HAP-1 (cell line): ENCODE results near the gene SIPA1L3.
A peak's percentile ranks its signal among the peaks of the same experiment; 100 is the strongest.
"Not testable (repeated sequence)": the region's sequence is repeated elsewhere in the genome, so short reads cannot be mapped to it uniquely, and the experiment has no call there.

Experiments
- DNase-seq, 2 experiments: peaks; one replicate each; pipeline ENCODE4 v3.0.0-alpha.2; 2016 to 2020; ENCODE audit warnings: low spot score in 2 of 2
- H3K27me3 ChIP-seq: fragments of 250-450 bp; sonication (Bioruptor Pico); 2 replicates; pipeline ENCODE4 v1.5.1; 2020; ENCODE audit warnings: low read depth, mild to moderate bottlenecking, moderate library complexity
- H3K36me3 ChIP-seq: fragments of 250-450 bp; sonication (Bioruptor Pico); replicated peaks from 2 replicates; pipeline ENCODE4 v1.5.1; 2020; ENCODE audit warnings: mild to moderate bottlenecking
- H3K4me1 ChIP-seq: fragments of 250-450 bp; sonication (Bioruptor Pico); 2 replicates; pipeline ENCODE4 v1.5.1; 2020; ENCODE audit warnings: mild to moderate bottlenecking
- H3K4me3 ChIP-seq: fragments of 250-450 bp; sonication (Bioruptor Pico); 2 replicates; pipeline ENCODE4 v1.5.1; 2020; ENCODE audit warnings: mild to moderate bottlenecking, moderate library complexity
- H3K9me3 ChIP-seq: fragments of 250-450 bp; sonication (Bioruptor Pico); 2 replicates; pipeline ENCODE4 v1.5.1; 2020; ENCODE audit warnings: mild to moderate bottlenecking, moderate library complexity
- in situ Hi-C: fragments of 300-500 bp; cut with MboI; formaldehyde crosslinking; loops from 3 replicates; pipeline ENCODE4 v1.14.3; 2020; ENCODE audit warnings: low sequenced_read_pairs, inconsistent platforms, mixed read lengths

SIPA1L3 gene

GRCh38 chr19:37896180-37896579 is 10.8 kb upstream of the SIPA1L3 start:
- H3K4me1 ChIP-seq: no peaks in the 10 kb centered on the region
- H3K9me3 ChIP-seq: no peaks in the 10 kb centered on the region
- in situ Hi-C loops: loop anchor here (10.0 kb wide), 1 partner anchor 439 kb away; the partner anchor contains the start of gene CATSPERG
- H3K36me3 ChIP-seq: no peaks in the 10 kb centered on the region
- no peak for DNase-seq
- H3K4me3 ChIP-seq: no peak overlapping the region
- H3K27me3 ChIP-seq: no peaks in the 10 kb centered on the region

- no peaks in the 10 kb centered on the region for H3K36me3 ChIP-seq
- DNase-seq: no peak
- no peaks in the 10 kb centered on the region for H3K4me1 ChIP-seq
- H3K9me3 ChIP-seq: no peaks in the 10 kb centered on the region
- in situ Hi-C loops: loop anchor here (10.0 kb wide), 1 partner anchor 435 kb away; the partner anchor contains the start of gene CATSPERG
- H3K27me3 ChIP-seq: no peaks in the 10 kb centered on the region
- H3K4me3 ChIP-seq: no peak overlapping the region
Observed at GRCh38 chr19:37899453-37899852, 7.6 kb upstream of the SIPA1L3 start.

- H3K36me3 ChIP-seq: no peaks in the 10 kb centered on the region
- H3K27me3 ChIP-seq: no peaks in the 10 kb centered on the region
- no peaks in the 10 kb centered on the region for H3K4me1 ChIP-seq
- in situ Hi-C loops: loop anchor here (10.0 to 25.0 kb wide), 2 partner anchors 187 to 435 kb away; partner anchors contain the start of gene CATSPERG
- no peak overlapping the region for H3K4me3 ChIP-seq
- no peak for DNase-seq
- no peaks in the 10 kb centered on the region for H3K9me3 ChIP-seq
Observed at GRCh38 chr19:37899966-37900365, 7.0 kb upstream of the SIPA1L3 start.

GRCh38 chr19:37902668-37903067 is 4.3 kb upstream of the SIPA1L3 start:
- Histone ChIP-seq H3K9me3 (no peaks in the 10 kb centered on the region), H3K4me1 (peaks cover 3% of the 10 kb centered on the region; the same call in 1 of the 2 replicates), H3K36me3 (no peaks in the 10 kb centered on the region), H3K27me3 (no peaks in the 10 kb centered on the region), H3K4me3 (no peak overlapping the region)
- peak; percentile 73 to 92 for DNase-seq
- in situ Hi-C loops: loop anchor here (25.0 kb wide), 1 partner anchor 185 kb away; no protein-coding TSS in a partner anchor

GRCh38 chr19:37903096-37903495 is 3.9 kb upstream of the SIPA1L3 start:
- Histone ChIP-seq H3K4me3 (no peak overlapping the region), H3K36me3 (no peaks in the 10 kb centered on the region), H3K9me3 (no peaks in the 10 kb centered on the region), H3K27me3 (no peaks in the 10 kb centered on the region), H3K4me1 (peaks cover 6% of the 10 kb centered on the region)
- no peak for DNase-seq
- in situ Hi-C loops: loop anchor here (25.0 kb wide), 1 partner anchor 184 kb away; no protein-coding TSS in a partner anchor

- no peaks in the 10 kb centered on the region for H3K9me3 ChIP-seq
- no peaks in the 10 kb centered on the region for H3K36me3 ChIP-seq
- in situ Hi-C loops: loop anchor here (25.0 kb wide), 1 partner anchor 181 kb away; no protein-coding TSS in a partner anchor
- no peaks in the 10 kb centered on the region for H3K27me3 ChIP-seq
- H3K4me1 ChIP-seq: peaks cover 18% of the 10 kb centered on the region
- H3K4me3 ChIP-seq: peak within 1 kb of the TSS; percentile 80
- DNase-seq: peak; percentile 48 to 75
Observed at GRCh38 chr19:37905946-37906868, 801 bp upstream of the SIPA1L3 start, which contains the start of gene WDR87. Gene WDR87, minus strand, starts transcription at chr19:37906594. Its CDS starts 8,355 bp downstream, at chr19:37898239.

GRCh38 chr19:37907735-37908455 is 887 bp downstream of the SIPA1L3 start:
- Histone ChIP-seq H3K4me1 (peaks cover 18% of the 10 kb centered on the region), H3K36me3 (no peaks in the 10 kb centered on the region), H3K27me3 (no peaks in the 10 kb centered on the region), H3K4me3 (peak overlapping the region; percentile 80), H3K9me3 (no peaks in the 10 kb centered on the region)
- no peak for DNase-seq
- in situ Hi-C loops: loop anchor here (25.0 kb wide), 1 partner anchor 179 kb away; no protein-coding TSS in a partner anchor

- no peak for DNase-seq
- Histone ChIP-seq H3K9me3 (no peaks in the 10 kb centered on the region), H3K4me3 (no peak overlapping the region), H3K27me3 (no peaks in the 10 kb centered on the region), H3K36me3 (no peaks in the 10 kb centered on the region), H3K4me1 (peaks cover 18% of the 10 kb centered on the region)
- in situ Hi-C loops: loop anchor here (25.0 kb wide), 1 partner anchor 178 kb away; no protein-coding TSS in a partner anchor
Observed at GRCh38 chr19:37909661-37910199, 2.7 kb downstream of the SIPA1L3 start.

GRCh38 chr19:37914908-37915307 is 7.9 kb downstream of the SIPA1L3 start:
- H3K36me3 ChIP-seq: 0 out of 2 replicates have a peak, but pooled peaks cover 4% of the 10 kb centered on the region
- no peaks in the 10 kb centered on the region for H3K27me3 ChIP-seq
- in situ Hi-C loops: loop anchor here (25.0 kb wide), 1 partner anchor 172 kb away; no protein-coding TSS in a partner anchor
- no peak for DNase-seq
- peaks cover 5% of the 10 kb centered on the region; the same call in 1 of the 2 replicates for H3K4me1 ChIP-seq
- no peaks in the 10 kb centered on the region for H3K9me3 ChIP-seq
- H3K4me3 ChIP-seq: no peak overlapping the region

GRCh38 chr19:37920591-37921450 is 13.8 kb downstream of the SIPA1L3 start:
- in situ Hi-C loops: loop anchor here (25.0 kb wide), 1 partner anchor 166 kb away; no protein-coding TSS in a partner anchor

GRCh38 chr19:37924573-37924972 is 17.6 kb downstream of the SIPA1L3 start:
- not testable (repeated sequence) for H3K9me3 ChIP-seq, H3K4me1 ChIP-seq, H3K36me3 ChIP-seq, H3K4me3 ChIP-seq, DNase-seq, H3K27me3 ChIP-seq
- in situ Hi-C loops: loop anchor here (25.0 kb wide), 1 partner anchor 163 kb away; no protein-coding TSS in a partner anchor

More at GRCh38 chr19:37920591-37921450, 13.8 kb downstream of the SIPA1L3 start:
- Histone ChIP-seq H3K4me3 (no peak overlapping the region), H3K4me1 (no peaks in the 10 kb centered on the region), H3K9me3 (no peaks in the 10 kb centered on the region), H3K36me3 (0 out of 2 replicates have a peak, but pooled peaks cover 4% of the 10 kb centered on the region), H3K27me3 (no peaks in the 10 kb centered on the region)
- DNase-seq: no peak

- DNase-seq: no peak
- Histone ChIP-seq H3K4me3 (no peak overlapping the region), H3K4me1 (no peaks in the 10 kb centered on the region), H3K36me3 (no peaks in the 10 kb centered on the region), H3K27me3 (no peaks in the 10 kb centered on the region), H3K9me3 (no peaks in the 10 kb centered on the region)
- in situ Hi-C loops: no loop called here
Observed at GRCh38 chr19:37925212-37925611, 18.2 kb downstream of the SIPA1L3 start.
